GM18861 (cell line): ENCODE results near the gene CLCN1.

Experiments used
- ATAC-seq: cut with Tn5 transposase; IDR thresholded peaks from one replicate; pipeline ENCODE4 v1.9.1; 2021; ENCODE audit not compliant: unreplicated experiment

CLCN1 gene

GRCh38 chr7:143331179-143331801 is 15.4 kb downstream of the CLCN1 start:
- ATAC-seq = no peak

- ATAC-seq = no peak
Observed at GRCh38 chr7:143334244-143334643, 18.3 kb downstream of the CLCN1 start.

- no peak for ATAC-seq
Observed at GRCh38 chr7:143337216-143337615, 21.3 kb downstream of the CLCN1 start.

DNA sequence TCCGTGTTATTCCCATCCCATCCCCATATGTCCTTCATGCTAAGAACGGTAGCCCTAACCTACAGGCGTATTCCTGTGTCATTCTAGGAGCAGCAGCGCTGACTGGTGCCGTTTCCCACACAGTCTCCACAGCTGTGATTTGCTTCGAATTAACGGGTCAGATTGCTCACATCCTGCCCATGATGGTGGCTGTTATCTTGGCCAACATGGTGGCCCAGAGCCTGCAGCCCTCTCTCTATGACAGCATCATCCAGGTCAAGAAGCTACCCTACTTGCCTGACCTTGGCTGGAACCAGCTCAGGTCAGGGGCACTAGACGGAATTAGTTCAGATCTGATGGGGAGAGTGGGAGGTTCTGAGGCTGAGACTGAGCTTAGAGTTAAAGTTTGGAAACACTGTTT is 25.9 kb downstream of the CLCN1 start:
- ATAC-seq = no peak

- ATAC-seq = no peak
Observed at GRCh38 chr7:143343596-143343995, 27.7 kb downstream of the CLCN1 start.

DNA sequence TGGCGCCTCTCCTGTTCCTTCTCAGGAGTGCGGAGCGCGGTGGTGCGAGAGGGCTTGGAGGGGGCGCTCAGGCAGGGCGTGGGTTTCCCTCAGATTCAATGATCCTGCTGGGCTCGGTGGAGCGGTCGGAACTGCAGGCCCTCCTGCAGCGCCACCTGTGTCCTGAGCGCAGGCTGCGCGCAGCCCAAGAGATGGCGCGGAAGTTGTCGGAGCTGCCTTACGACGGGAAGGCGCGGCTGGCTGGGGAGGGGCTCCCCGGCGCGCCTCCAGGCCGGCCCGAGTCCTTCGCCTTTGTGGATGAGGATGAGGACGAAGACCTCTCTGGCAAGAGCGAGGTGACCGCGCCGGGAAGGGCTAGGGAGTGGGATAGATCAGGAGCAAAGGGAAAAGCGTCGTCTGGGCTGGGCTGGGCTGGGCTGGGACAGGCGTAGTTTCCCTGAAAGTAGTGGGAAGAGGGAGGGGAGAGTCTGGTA is 29.6 kb downstream of the CLCN1 start:
- ATAC-seq = no peak

GRCh38 chr7:143346018-143346417 is 30.1 kb downstream of the CLCN1 start:
- ATAC-seq = no peak

DNA sequence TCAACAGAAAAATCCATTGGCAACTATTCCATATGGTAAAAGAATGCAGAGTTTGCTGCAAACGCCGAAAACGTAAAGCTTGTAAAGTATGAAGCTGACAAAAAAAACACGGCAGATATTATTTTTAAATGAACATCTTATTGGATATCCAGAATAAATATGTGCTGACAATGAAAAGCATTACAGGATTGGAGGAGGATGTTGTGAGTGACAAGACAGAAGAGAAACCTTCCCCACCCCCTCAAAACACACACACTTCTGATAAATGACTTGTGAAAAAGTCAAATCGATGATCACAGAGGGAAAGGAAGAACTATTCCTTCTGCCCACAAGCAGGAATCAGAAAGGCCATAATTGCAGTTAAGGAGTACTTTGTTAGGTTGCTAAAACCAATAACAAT is 32.0 kb downstream of the CLCN1 start:
- no peak for ATAC-seq

- ATAC-seq = no peak
Observed at GRCh38 chr7:143351060-143351459, 35.1 kb downstream of the CLCN1 start.

DNA sequence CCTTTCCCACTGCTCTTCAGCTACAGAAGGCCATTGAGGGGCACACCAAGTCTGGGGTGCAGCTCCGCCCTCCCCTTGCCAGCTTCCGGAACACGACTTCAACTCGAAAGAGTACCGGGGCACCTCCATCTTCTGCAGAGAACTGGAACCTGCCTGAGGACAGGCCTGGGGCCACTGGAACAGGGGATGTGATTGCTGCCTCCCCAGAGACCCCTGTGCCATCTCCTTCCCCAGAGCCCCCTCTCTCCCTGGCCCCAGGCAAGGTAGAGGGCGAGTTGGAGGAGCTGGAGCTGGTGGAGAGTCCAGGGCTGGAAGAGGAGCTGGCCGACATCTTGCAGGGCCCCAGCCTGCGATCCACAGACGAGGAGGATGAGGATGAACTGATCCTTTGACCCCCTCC is 35.7 kb downstream of the CLCN1 start:
- no peak for ATAC-seq

- no peak for ATAC-seq
Observed at GRCh38 chr7:143352531-143353002, 36.7 kb downstream of the CLCN1 start.

DNA sequence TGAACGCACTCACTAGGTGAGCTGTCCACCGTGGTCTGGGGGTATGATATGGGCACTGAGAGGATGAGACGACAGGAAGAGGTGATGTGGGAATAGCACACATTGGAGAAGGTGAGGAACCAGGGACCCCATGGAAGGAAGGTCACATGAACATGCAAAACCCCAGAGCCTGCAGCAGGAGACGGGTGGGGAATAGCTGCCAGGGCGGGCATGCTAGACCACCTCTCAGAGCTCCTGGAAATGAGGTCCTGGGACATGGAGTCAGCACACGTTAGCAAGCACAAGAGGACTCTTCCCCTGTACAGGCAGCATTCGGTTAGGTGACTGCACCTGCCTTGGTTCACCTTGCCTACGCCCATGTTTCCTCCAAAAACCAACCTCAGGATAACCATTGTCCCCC is 38.5 kb downstream of the CLCN1 start:
- ATAC-seq = no peak

GRCh38 chr7:143354965-143355364 is 39.1 kb downstream of the CLCN1 start:
- no peak for ATAC-seq

- ATAC-seq = no peak
Observed at GRCh38 chr7:143355450-143356385, 39.8 kb downstream of the CLCN1 start.

DNA sequence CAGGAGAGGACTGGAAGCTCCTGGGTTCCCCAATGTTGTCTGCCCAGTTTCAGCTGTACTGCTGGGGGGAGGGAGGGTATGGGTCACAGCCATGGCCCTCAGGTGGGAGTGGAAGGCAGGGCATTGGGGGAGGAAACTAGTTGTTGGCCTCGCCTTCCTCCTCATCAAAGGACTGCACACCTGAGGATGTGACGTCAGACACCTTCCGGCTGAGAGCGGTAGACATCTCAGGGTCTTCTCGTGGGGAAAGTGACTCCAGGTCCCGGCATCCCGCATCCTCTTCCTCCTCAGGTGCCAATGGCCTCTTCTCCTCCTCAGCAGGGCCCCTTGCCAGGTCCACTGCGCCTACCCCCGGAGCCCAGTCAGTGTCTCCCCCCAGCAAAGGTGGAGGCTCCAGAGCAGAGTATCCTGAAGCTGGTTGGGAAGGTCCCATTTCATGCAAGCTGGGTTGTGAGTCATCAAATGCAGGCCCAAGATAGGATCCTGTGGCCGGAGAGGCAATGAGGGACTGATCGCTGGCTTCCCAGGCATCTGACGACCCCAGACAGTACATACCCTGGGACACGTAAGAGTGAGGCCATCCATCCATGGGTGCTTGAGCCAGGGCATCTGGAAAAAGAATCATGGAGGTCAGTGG is 40.6 kb downstream of the CLCN1 start:
- no peak for ATAC-seq

- ATAC-seq = no peak
Observed at GRCh38 chr7:143358626-143359025, 42.7 kb downstream of the CLCN1 start.

GRCh38 chr7:143359771-143360353 is 44.0 kb downstream of the CLCN1 start:
- ATAC-seq = no peak

DNA sequence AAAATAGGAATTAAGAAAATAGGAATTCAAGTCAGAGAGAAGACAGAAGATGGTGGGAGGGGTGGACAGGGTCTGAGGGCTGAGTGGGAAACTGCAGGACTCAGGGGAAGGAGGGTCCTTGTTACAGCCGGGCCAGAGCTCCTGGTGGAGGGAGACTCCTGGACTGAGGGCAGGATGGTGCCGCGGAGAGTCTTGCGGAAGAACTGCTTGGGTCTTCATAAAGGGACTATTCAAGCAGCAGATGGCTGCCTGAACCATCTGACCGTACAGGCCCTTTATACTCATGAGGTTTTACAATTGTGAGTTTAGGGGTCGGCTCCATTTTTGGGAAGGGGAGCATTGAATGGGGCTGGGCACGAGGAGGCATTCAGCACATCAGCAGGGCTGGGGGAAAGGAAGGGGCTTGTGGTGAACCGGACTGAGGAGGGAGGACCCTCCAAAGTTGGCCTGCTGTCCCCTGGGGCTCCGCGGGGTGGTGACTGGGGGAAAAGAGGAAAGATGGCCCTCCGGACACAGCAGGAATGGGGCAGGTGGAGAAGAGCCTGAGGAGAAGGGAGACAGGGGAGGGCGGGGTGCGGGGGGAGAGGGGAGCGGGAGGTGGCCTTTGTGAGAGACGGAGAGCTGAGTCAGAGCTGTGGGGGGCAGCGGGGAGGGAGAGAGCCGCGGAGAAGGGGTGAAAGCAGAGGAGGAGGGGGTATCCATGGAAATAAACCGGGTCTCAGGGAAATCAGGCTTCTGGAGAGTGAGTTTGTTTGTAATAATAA is 45.1 kb downstream of the CLCN1 start:
- no peak for ATAC-seq

GRCh38 chr7:143361552-143362130 is 45.7 kb downstream of the CLCN1 start:
- no peak for ATAC-seq
